OCI-LY7 (cell line): ENCODE data around the gene FCSK.

ENCODE experiments used
- EZH2phosphoT487 ChIP-seq: fragments of 200-600 bp; sonication (generic); IDR thresholded peaks from 2 replicates; pipeline ENCODE4 v1.6.1; 2018; ENCODE audit warnings: low read depth, borderline replicate concordance, mild to moderate bottlenecking, mixed run types, antibody characterized with exemption, low read length, moderate library complexity, mixed read lengths
- TF ChIP-seq, protein P1 (sequence below): fragments of 200-600 bp; sonication (generic); conservative IDR thresholded peaks from 2 replicates; pipeline ENCODE4 v1.5.1; 2014; ENCODE audit warnings: mild to moderate bottlenecking, antibody characterized with exemption, low read length, moderate library complexity, mixed read lengths

DNA sequence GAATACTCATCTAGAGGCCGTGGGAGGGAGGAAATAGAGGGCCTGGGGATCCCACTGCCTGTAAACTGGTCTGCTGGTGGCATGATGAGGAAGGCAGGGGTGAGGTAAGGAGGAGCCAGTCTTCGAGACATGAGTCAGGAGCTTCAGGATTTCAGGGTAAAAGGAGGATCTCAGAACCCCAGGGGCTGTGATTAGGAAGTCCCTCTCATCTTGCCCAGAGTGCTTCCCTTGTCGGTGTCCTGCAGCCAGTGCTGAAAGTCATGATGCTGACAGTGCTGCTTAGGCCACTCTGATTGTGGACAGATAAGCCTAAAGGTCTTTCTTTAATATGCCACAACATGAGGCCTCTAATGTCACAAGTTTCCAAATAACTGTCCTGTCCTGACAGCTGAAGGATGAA, 39.4 kb downstream of the FCSK start:
- TF ChIP-seq, protein P1, sequence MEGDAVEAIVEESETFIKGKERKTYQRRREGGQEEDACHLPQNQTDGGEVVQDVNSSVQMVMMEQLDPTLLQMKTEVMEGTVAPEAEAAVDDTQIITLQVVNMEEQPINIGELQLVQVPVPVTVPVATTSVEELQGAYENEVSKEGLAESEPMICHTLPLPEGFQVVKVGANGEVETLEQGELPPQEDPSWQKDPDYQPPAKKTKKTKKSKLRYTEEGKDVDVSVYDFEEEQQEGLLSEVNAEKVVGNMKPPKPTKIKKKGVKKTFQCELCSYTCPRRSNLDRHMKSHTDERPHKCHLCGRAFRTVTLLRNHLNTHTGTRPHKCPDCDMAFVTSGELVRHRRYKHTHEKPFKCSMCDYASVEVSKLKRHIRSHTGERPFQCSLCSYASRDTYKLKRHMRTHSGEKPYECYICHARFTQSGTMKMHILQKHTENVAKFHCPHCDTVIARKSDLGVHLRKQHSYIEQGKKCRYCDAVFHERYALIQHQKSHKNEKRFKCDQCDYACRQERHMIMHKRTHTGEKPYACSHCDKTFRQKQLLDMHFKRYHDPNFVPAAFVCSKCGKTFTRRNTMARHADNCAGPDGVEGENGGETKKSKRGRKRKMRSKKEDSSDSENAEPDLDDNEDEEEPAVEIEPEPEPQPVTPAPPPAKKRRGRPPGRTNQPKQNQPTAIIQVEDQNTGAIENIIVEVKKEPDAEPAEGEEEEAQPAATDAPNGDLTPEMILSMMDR: no peak
- no peak for TF ChIP-seq EZH2phosphoT487
